HK-2 (cell line): ENCODE data around the gene PTEN.
"Not testable (repeated sequence)": the region's sequence is repeated elsewhere in the genome, so short reads cannot be mapped to it uniquely, and the experiment has no call there.

Source experiments
- DNase-seq: peaks from one replicate; pipeline ENCODE4 v3.0.0-alpha.2; 2018; ENCODE audit not compliant: unreplicated experiment

Gene PTEN

DNA sequence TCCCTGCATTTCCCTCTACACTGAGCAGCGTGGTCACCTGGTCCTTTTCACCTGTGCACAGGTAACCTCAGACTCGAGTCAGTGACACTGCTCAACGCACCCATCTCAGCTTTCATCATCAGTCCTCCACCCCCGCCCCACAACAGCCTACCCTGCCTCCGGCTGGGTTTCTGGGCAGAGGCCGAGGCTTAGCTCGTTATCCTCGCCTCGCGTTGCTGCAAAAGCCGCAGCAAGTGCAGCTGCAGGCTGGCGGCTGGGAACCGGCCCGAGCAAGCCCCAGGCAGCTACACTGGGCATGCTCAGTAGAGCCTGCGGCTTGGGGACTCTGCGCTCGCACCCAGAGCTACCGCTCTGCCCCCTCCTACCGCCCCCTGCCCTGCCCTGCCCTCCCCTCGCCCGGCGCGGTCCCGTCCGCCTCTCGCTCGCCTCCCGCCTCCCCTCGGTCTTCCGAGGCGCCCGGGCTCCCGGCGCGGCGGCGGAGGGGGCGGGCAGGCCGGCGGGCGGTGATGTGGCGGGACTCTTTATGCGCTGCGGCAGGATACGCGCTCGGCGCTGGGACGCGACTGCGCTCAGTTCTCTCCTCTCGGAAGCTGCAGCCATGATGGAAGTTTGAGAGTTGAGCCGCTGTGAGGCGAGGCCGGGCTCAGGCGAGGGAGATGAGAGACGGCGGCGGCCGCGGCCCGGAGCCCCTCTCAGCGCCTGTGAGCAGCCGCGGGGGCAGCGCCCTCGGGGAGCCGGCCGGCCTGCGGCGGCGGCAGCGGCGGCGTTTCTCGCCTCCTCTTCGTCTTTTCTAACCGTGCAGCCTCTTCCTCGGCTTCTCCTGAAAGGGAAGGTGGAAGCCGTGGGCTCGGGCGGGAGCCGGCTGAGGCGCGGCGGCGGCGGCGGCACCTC is at the start of gene PTEN, which contains the start of gene KLLN:
Gene PTEN (plus strand): TSS at position 573 of the 891 bp plus-strand sequence. CDS start 845 bp downstream, outside the sequence.
Gene KLLN (minus strand): TSS at position 481 of the 891 bp plus-strand sequence. CDS start 1,046 bp downstream, outside the sequence.
- DNase-seq = peak; percentile 94

GRCh38 chr10:87816163-87816897 is 47.1 kb upstream of the PTEN start:
- no peak for DNase-seq

DNA sequence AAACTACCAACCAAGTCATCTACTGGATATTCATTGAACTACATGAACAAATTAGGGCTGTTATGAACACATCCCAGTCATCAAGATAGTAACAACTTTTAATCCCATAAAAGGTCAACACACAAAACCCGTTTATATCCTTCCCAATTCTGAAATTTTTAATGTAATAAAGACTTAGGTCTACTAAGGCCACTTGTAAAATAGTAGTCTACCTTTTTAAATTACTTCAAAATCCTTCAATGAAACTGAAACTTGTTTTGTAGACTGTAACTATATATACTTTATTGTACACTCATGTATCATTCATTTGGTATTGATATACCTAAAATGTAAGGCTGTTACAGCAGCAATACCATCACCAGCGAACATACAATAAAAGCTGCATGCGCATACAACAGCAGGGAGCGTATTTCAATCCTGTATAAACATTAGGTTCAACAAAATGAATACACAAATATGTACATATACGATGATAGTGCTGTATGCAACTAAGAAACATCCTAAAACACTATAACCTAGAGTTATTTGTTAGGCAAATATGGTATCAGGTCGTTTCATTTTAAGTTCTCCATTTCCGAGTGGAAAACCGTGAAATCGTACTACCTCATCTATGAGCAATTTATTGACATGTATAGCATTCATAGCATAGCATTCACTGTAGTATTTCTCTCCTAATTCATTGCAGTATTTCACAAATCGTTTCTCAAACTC is 46.4 kb upstream of the PTEN start:
- no peak for DNase-seq

- peak; percentile 92 for DNase-seq
Observed at GRCh38 chr10:87817609-87818504, 45.6 kb upstream of the PTEN start, which contains the start of gene ATAD1. Gene ATAD1, minus strand, starts transcription at chr10:87818226. Its CDS starts 3,627 bp downstream, at chr10:87814599.

- DNase-seq = no peak
Observed at GRCh38 chr10:87818505-87819288, 44.7 kb upstream of the PTEN start.

DNA sequence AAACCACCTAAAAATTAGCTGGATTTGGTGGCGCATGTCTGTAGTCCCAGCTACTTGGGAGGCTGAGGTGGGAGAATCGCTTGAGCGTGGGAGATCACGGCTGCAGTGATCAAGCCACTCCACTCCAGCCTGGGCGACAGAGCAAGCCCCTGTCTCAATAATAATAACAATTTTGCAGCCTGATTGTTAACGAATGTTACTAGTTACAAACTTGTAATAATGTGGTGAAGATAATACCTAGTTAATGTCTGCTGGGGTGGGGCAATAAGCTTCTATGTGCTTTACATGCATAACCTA is 44.2 kb upstream of the PTEN start:
- no peak for DNase-seq

DNA sequence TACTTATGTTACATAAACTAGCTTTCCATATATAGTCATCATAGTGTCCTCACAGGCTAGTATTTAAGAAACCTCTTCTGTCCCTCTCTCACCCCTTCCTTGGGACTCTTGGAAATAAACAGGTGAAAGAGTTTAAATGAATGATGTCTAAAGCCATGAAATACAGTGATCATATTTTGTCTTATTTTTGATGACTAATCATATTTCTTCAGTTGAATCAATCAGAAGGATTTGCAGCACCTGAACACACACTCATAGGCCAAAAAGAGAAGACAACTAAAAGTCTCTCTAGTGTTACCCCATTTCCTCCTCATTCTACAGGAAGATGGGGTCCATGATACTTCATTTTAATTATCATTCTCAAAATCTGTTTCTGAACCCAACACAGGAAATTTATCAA is 36.8 kb upstream of the PTEN start:
- no peak for DNase-seq

- DNase-seq = no peak
Observed at GRCh38 chr10:87827681-87828080, 35.7 kb upstream of the PTEN start.

DNA sequence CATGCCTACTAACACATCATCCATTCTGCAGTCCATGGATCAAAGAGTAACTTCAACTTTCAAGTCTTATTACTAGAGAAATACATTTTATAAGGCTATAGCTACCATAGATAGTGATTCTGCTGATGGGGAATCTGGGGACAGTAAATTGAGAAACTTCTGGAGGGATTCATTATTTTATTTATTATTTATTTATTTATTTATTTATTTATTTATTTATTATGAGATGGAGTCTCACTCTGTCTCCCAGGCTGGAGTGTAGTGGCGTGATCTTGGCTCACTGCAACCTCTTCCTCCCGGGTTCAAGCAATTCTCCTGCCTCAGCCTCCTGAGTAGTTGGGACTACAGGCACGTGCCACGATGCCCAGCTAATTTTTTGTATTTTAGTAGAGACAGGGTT is 34.4 kb upstream of the PTEN start:
- DNase-seq = not testable (repeated sequence)

GRCh38 chr10:87829986-87830729 is 33.3 kb upstream of the PTEN start:
- DNase-seq = no peak

DNA sequence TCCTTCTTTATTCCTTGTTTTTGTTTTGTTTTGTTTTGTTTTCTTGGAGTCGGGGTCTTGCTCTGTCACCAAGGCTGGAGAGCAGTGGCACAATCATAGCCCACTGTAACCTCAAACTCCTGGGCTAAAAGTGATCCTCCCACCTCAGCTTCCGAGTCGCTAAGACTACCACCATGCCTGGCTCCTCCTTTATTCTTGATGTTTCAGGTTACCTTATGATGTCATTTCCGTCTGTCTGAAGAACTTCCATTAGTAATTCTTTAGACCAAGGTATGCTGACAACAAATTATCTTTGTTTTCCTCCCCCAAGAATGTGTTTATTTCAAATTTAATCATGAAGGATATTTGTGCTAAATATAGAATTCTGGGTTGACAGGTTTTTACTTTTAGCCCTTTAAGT is 27.3 kb upstream of the PTEN start:
- DNase-seq = no peak

DNA sequence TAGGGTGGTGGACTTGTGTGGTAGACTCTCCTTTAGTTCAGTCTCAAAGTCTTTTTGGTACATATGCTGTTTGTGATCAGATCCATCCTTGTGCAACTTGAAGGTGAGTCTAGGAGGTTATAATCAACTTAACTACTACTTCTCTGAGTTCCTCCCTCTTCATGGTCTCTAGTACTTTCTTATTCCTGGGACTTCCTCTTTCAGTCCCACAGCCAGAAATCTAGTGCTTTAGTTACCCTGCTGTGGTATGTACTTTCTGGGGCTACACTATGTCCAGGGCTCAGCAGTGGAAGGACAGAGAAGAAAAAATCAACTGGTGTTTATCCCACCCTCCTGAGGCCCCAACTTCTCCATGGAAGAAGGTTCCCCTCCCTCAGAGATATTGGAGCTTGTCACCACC is 26.0 kb upstream of the PTEN start:
- DNase-seq = no peak

DNA sequence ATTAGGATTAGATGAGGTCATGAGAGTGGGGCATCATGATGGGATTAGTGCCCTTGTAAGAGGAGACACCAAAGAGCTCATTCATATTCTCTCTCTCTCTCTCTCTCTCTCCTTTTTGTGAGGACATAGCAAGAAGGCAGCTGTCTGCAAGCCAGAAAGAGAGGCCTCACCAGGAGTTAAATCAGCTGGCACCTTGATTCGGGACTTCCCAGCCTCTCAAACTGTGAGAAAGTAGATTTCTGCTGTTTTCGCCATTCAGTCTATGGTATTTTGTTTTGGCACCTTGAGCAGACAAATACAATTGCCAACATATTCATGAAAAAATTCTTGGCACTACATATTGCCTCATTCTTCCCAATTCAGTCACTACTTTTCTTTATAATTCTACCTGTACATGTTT is 24.8 kb upstream of the PTEN start:
- no peak for DNase-seq

- DNase-seq = no peak
Observed at GRCh38 chr10:87841186-87841585, 22.2 kb upstream of the PTEN start.

DNA sequence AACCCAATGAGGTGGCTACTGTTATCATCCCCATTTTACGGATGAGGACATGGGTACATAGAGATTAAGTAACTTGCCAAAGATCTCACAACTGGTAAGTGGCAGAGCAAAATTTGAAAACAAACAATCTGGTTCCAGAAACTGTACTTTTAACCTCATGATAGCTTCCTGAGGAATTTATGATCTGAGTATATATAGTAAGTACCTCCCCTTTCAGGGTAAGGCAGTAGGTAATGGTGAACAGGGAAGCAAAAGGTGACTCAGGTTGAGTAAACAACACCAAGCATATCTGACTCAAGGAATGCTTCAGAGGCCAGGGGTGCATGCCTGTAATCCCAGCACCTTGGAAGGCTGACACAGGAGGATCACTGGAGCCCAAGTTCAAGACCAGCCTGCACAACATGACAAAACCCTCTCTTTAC is 21.2 kb upstream of the PTEN start:
- DNase-seq = peak; percentile 67

DNA sequence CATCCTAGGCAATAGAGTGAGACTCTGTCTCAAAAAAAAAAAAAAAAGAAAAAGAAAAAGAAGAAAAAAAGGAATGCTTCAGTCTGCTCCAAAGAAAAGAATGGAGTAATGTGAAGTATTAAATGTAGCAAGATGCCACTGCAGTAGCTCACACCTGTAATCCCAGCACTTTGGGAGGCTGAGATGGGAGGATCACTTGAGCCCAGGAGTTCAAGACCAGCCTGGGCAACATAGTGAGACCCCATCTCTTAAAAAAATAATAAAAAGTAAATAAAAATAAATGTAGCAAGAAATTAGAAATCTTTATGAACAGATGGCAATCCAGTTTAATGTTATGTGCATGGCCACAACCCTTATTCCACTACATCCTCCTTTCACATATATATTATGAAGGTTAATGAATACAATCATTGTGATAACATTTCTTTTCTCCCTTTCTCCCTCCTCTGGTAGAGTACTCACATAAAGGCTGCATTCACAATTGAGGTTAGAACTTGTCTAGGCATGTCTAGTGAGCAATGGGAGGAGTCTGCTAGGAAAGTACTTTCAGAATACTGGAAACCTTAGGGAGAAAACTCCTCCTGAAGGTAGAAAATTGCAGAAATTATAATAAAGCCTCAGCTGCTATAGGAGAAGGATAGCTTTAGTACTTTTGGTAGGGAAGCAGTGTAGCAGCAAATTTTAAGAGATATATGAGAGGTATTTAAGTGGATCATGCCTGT is 20.5 kb upstream of the PTEN start:
- DNase-seq = no peak

DNA sequence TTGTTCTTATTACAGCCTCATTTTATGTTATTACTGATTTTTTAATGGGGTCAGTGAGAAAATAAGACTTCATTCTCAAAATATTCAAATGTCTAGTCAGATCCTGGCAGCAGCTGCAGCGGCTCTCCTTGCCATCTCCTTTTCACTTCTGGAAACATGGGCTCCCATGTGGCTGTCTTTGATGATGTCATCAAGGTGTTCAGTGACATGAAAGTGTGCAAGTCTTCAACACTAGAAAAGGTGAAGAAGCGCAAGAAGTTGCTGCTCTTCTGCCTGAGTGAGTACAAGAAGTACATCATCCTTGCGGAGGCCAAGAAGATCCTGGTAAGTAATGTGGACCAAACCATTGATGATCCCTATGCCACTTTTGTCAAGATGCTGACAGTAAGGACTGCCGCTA is 19.7 kb upstream of the PTEN start:
- no peak for DNase-seq

- DNase-seq = no peak
Observed at GRCh38 chr10:87844837-87845623, 18.4 kb upstream of the PTEN start.
